ENCODE measurements around the gene LRRC56. TPM values are rescaled to one million over a fixed set of nuclear protein-coding genes. Genes with fewer than 3 reads are reported as not detected.
A peak's percentile ranks its signal among the peaks of the same experiment; 100 is the strongest.

LRRC56 gene
- total RNA-seq, 3 donors from 2014 or later: 1.5 to 5.2 (median 4.8) TPM

GRCh38 chr11:565921-566509, 28.7 kb downstream of the LRRC56 start:
- ATAC-seq (no peak), DNase-seq (peak in 1 of 3 donors; percentile 51)
- no peak for TF ChIP-seq CTCF (IDR thresholded peaks at IDR 0.05)
- Histone ChIP-seq H3K4me3 (no peak overlapping the region), H3K4me1 (ENCODE audit: low read depth) (peaks cover 33% of the 10 kb centered on the region), H3K36me3 (ENCODE audit: low read depth) (peaks cover 3% of the 10 kb centered on the region), H3K9me3 (no peaks in the 10 kb centered on the region)
- intact Hi-C loops (cut with DNase I, micrococcal nuclease): no loop called here

DNA sequence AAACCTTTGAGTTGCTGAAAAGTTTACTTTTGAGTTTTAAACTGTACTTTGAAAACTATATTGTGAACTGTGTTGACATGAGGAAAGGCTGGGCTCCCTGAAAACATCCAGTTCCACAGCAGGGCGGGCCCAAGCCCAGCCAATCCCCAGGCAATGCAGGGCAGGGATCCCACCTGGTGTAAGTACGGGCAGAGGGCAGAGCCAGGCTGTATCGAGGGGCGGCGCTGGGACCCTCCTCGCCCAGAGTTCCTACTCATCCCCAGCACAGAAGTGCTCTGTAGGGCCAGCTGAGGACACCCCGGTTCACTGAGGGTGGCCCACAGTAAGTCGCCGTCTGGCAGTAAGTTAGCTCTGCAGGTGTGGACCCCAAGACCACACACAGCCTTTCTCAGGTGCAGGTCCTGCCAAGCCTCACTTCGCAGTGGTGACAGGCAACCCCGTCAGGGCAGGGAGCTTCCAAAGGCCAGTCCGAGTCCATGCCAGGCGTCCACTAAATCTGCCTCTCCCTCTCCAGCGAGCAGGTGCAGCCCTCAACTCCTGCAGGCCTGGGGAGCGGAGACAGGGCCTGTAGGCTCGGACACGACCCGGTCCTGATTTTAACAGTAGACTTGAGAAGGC, 29.8 kb downstream of the LRRC56 start:
- no peak for ATAC-seq
- Histone ChIP-seq H3K36me3 (ENCODE audit: low read depth) (peaks cover 3% of the 10 kb centered on the region), H3K4me3 (no peak overlapping the region), H3K9me3 (no peaks in the 10 kb centered on the region), H3K4me1 (ENCODE audit: low read depth) (peaks cover 26% of the 10 kb centered on the region)
- peak in 2 of 3 donors; percentile 46 to 60 for DNase-seq
- TF ChIP-seq CTCF (IDR thresholded peaks at IDR 0.05): no peak
- intact Hi-C loops (cut with DNase I, micrococcal nuclease): no loop called here

- H3K4me1 ChIP-seq (ENCODE audit: low read depth): peaks cover 20% of the 10 kb centered on the region
- peak overlapping the region; percentile 40 for H3K4me3 ChIP-seq
- H3K9me3 ChIP-seq: no peaks in the 10 kb centered on the region
- TF ChIP-seq CTCF (IDR thresholded peaks at IDR 0.05): no peak
- intact Hi-C loops (cut with DNase I, micrococcal nuclease): no loop called here
- peaks cover 3% of the 10 kb centered on the region for H3K36me3 ChIP-seq (ENCODE audit: low read depth)
- ATAC-seq: peak; percentile 0
- peak in 1 of 3 donors; percentile 74 for DNase-seq
Observed at GRCh38 chr11:567629-568292, 30.4 kb downstream of the LRRC56 start.

- no peaks in the 10 kb centered on the region for H3K9me3 ChIP-seq
- ATAC-seq (peak; percentile 92), DNase-seq (peak; percentile 93 to 98 (median 96))
- H3K4me3 ChIP-seq: peak overlapping the region; percentile 40
- H3K4me1 ChIP-seq (ENCODE audit: low read depth): peaks cover 20% of the 10 kb centered on the region
- no peak for TF ChIP-seq CTCF (IDR thresholded peaks at IDR 0.05)
- peaks cover 3% of the 10 kb centered on the region for H3K36me3 ChIP-seq (ENCODE audit: low read depth)
- intact Hi-C loops (cut with DNase I, micrococcal nuclease): no loop called here
Observed at GRCh38 chr11:568306-569157, 31.2 kb downstream of the LRRC56 start.

DNA sequence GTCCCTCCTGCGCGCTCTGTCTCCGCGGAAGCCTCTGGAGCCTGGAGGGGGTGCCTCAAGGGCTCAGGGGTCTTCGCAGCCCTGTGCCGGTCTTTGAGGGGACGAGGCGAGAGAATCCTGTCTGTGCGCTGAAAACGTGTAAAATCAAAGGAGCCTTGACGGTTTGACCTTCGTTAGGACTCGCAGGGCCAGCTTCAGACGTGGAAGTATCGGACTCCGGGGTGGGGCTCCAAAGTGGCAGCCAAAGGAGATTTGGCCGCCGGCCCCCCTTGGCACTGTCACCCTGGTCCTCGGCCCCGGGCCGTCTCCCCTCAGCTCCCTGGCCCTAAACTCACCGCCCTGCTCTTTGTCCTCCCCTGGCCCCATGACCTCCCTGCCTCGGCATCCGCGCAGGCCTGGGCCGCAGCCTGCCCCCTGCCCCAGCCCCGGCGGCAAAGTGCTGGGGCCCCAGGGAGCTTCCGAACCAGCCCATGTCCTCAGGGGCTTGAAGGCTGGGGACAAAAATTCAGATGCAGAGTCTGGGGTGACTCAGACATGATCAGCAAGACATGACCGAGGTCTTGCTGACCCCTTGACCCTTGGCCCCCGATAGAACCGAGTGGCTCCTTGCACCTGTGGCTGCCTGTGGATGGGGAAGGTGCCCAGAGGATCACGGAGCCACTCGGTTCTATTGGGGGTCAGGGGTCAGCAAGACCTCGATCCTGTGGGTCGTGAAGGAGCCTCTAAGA, 32.0 kb downstream of the LRRC56 start:
- ATAC-seq (no peak), DNase-seq (peak in 2 of 3 donors; percentile 64 to 70)
- intact Hi-C loops (cut with DNase I, micrococcal nuclease): no loop called here
- peaks cover 15% of the 10 kb centered on the region for H3K4me1 ChIP-seq (ENCODE audit: low read depth)
- TF ChIP-seq CTCF (IDR thresholded peaks at IDR 0.05): no peak
- H3K9me3 ChIP-seq: no peaks in the 10 kb centered on the region
- H3K36me3 ChIP-seq (ENCODE audit: low read depth): peaks cover 3% of the 10 kb centered on the region
- peak overlapping the region; percentile 40 for H3K4me3 ChIP-seq

All from mucosa of descending colon (tissue), 3 donors.